ENCODE results near the gene OR2V1.
"Not testable (repeated sequence)": the region's sequence is repeated elsewhere in the genome, so short reads cannot be mapped to it uniquely, and the experiment has no call there.

The OR2V1 gene

GRCh38 chr5:181131514-181131913 is 545 bp upstream of the OR2V1 start:
- no peak for DNase-seq (ENCODE audit: low read depth in 2 of 3, low spot score in 1 of 3)

DNA sequence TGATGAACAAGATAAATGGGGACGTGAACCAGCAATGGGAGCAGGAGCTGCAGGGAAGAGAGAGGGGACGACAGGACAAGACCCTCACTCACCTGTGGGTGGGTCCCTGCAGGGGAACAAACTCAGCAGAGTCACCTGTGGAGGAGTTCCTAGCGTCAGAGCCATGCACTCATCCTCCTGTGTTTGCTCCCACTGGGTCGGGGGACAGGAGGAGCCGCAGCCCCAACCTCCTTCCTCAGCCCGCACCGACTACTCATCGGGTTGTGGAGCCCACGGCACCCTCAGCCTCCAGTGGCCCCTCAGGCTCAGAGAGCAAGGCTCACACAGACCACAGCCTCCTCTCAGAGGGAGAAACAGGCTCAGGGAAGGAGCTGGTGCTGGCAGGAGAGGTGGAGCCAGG is 888 bp downstream of the OR2V1 start:
- not testable (repeated sequence) for DNase-seq (ENCODE audit: low read depth in 2 of 3, low spot score in 1 of 3)

DNA sequence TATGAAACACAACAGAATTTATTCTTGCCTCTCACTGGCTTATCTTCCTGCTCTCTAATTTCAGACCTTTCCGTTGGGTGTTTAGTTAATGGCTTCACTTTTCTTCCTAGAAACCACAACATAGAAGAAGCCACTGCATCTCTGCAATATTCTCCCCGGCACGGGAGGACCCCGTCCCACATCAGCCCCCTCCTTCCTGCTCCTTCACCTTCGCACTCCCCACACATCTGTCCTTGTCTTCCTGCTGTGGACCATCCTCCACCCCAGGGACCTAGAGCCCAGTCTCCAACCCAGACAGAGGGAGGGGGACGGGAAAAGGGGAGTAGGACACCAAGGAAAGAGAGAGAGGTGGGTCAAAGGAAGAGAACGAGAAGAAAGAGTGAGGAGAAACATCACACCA is 1.4 kb downstream of the OR2V1 start:
- DNase-seq (ENCODE audit: low read depth in 2 of 3, low spot score in 1 of 3), result no peak

GRCh38 chr5:181127907-181128626 is 2.9 kb downstream of the OR2V1 start:
- no peak for DNase-seq (ENCODE audit: low read depth in 2 of 3, low spot score in 1 of 3)

DNA sequence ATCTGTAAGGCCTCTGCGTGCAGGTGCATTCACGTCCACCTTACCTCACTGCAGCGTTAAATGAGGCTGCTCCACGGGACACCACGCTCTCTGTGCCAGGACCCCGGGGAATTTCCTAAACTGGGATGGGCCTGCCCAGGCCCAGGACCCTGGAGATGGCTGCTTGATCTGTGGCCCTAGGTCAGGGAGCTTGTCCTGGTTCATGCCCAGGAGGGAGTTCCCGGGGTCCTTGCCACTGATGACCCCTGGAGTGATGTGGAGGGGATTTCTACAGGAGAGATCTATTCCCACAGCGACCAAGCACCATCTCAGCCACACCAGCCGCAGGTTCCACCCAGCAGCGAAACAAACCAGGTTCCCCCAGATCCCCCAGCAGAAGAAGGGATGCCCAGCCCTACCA is 3.5 kb downstream of the OR2V1 start:
- DNase-seq (ENCODE audit: low read depth in 2 of 3, low spot score in 1 of 3), result no peak

- DNase-seq (ENCODE audit: low read depth in 2 of 3, low spot score in 1 of 3), result no peak
These were observed 4.1 kb downstream of the OR2V1 start for GRCh38 chr5:181126841-181127240.

DNA sequence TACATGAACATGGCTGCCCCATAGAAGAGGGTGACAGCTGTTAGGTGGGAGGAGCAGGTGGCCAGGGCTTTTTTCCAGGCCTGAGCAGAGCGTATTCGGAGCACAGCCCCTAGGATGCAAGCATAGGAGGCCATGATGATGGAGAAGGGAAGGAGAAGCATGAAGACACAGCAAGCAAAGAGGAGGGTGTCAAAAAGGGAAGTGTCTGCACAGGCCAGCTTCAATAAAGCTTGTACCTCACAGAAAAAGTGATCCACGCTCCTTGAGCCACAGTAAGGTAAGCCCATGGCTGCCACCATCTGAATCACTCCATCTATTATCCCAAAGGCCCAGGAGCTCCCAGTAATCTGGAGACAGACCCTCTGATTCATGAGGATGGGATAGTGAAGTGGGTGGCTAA is 6.4 kb downstream of the OR2V1 start:
- no peak for DNase-seq (ENCODE audit: low read depth in 2 of 3, low spot score in 1 of 3)

DNA sequence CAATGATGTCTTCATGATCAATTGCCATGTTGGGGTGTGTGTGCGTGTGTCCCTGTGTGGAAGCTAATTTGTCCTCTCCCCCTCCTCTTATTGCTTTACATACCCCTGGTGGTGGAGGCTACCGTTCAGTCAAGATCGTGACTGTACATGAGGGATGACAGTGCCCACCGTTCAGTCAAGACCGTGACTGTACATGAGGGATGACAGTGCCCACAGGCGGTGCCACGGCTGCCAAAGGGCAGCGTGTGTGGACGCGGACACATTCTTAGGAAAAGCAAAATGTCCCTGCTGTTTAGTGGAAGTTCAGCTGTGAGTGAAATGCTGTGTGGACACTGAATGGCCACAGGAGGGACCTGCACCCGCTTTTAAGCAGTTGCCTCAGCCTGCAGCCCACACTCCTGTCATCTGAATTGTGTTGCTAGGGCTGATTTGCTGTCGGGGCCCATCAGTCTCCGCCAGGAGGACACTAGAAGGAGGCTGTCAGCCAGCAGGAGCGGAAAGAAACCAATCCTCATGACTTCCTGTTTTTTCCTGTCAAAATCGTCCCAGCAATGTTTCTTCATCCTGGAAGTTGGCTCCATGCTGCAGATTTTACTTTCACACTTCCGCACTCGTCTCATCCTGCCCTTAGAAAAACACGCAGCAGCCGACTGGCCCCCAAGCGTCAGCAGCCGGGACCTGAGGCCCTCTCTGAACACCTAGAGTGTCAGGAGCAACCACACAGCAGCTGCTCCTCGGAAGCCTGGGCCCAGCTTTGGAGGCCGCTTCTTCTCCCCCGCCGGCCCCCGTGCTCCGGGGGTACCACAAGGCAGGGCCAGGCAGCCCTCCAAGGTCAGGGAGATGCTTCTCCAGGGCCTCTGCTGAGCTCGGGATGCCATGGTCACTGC is 9.1 kb downstream of the OR2V1 start:
- DNase-seq (ENCODE audit: low read depth in 2 of 3, low spot score in 1 of 3), result no peak

GRCh38 chr5:181120761-181121160 is 10.2 kb downstream of the OR2V1 start:
- DNase-seq (ENCODE audit: low read depth in 2 of 3, low spot score in 1 of 3), result no peak

GRCh38 chr5:181120306-181120705 is 10.7 kb downstream of the OR2V1 start:
- no peak for DNase-seq (ENCODE audit: low read depth in 2 of 3, low spot score in 1 of 3)

DNA sequence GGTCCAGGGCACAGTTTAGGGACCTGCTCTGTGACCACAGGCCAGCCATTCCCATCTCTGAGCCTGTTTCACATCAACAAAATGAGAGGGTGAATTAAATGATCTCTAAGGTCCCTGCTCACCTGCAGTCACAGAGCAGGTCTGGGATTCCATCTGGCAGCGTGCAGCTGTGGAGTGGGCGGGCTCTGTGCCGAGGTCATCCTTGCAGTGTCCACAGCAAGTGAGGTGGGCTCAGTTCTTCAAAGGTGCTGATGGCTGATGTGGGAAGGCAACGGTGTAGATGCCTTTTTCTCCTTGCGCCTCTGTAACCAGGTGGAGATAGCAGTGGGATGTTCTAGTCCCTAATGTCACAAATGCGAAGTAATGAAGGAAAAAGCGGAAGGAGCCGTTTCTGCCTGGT is 11.9 kb downstream of the OR2V1 start:
- no peak for DNase-seq (ENCODE audit: low read depth in 2 of 3, low spot score in 1 of 3)

- DNase-seq (ENCODE audit: low read depth in 2 of 3, low spot score in 1 of 3), result no peak
These were observed 12.6 kb downstream of the OR2V1 start for GRCh38 chr5:181118369-181118768.

GRCh38 chr5:181114844-181115778 is 15.9 kb downstream of the OR2V1 start:
- no peak for DNase-seq (ENCODE audit: low read depth in 2 of 3, low spot score in 1 of 3)

DNA sequence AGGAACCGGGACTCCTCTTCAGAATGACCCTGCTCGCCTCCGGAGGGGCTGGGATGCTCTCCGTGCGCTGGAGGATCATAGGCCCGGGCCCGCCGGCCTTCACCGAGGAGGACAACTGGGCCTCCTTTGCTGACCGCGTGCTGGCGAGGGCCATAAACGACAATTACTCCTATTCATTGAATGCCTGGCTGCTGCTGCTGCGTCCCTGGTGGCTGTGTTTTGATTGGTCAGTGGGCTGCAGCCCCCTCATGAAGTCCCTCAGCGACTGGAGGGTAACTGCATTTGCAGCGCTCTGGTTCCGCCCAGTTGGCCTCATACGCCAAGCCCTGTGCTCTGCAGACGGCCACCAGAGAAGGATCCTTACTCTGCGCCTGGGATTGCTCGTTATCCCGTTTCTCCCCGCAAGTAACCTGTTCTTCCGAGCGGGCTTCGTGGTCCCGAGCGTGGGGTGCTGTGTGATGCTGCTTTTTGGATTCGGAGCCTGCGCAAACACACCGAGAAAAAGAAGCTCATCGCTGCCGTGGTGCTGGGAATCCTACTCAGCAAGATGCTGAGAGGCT is 16.6 kb downstream of the OR2V1 start:
- DNase-seq (ENCODE audit: low read depth in 2 of 3, low spot score in 1 of 3), result no peak

DNA sequence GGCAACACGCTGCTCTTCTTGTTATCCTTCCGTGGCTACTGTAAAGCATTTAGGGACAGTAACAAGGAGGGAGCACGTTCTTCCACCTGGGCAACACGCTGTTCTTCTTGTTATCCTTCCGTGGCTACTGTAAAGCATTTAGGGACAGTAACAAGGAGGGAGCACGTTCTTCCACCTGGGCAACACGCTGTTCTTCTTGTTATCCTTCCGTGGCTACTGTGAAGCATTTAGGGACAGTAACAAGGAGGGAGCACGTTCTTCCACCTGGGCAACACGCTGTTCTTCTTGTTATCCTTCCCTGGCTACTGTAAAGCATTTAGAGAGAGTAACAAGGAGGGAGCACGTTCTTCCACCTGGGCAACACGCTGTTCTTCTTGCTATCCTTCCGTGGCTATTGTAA is 17.4 kb downstream of the OR2V1 start:
- not testable (repeated sequence) for DNase-seq (ENCODE audit: low read depth in 2 of 3, low spot score in 1 of 3)

DNA sequence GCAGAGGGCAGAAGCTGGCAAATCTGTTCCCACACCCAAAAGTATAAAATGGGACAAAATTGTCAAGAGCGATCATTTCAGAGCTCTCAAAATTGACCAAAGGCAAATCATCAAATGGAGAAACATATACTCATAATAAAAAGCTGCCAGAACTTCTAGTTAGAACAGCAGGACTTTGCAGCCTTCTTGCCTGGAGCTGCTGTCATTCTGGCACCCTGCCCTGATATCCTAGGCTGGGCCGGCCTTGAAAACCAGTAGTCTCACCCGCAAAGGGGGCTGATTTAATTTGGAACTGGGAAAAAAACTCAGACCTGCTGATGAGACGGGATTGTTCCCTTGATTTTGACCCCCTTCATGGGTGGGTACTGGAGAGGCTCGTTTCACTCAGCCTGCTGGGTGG is 18.5 kb downstream of the OR2V1 start:
- no peak for DNase-seq (ENCODE audit: low read depth in 2 of 3, low spot score in 1 of 3)

DNA sequence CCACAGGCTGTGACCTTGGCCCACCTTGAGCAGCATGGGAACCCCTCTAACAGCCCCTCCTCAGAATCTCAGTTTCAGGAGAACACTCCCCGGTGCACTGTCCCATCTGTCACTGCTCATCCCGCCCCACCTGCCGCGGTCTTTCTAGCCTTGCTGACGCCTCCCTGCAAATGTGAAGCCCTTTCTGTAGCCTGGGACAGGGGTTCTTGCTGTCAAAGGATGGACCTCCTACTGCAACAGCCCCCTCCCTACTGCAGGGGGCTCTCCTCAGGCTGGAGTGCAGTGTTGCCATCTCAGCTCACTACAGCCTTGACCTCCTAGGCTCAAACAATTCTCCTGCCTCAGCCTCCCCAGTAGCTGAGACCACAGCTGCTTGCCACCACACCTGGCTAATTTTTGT is 20.0 kb downstream of the OR2V1 start:
- DNase-seq (ENCODE audit: low read depth in 2 of 3, low spot score in 1 of 3), result no peak

DNA sequence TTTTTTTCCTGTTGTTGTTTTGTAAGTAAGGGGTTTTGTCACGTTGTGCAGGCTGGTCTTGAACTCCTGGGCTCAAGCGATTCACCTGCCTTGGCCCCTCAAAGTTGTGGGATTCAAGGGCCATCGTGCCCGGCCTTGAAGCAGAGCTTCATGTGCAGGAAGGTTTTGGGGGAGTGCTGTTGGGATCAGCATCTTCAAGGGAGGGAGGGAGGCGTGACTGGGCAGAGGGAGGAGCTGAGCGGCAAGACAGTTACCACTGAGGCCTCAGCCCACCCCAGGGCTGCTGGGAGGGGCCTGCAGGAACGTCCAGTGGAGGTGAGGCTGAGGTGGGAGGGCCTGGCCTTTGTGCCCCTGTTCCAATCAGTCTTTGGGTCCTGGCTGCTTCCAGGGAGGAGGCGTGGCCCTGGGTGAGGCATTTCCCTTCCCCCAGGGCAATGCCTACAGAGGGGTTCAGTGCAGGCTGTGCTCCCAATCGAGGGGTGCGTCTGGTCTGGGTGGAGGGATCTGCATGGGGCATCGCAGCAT is 21.4 kb downstream of the OR2V1 start:
- no peak for DNase-seq (ENCODE audit: low read depth in 2 of 3, low spot score in 1 of 3)

- no peak for DNase-seq (ENCODE audit: low read depth in 2 of 3, low spot score in 1 of 3)
These were observed 22.3 kb downstream of the OR2V1 start for GRCh38 chr5:181108578-181109165.

DNA sequence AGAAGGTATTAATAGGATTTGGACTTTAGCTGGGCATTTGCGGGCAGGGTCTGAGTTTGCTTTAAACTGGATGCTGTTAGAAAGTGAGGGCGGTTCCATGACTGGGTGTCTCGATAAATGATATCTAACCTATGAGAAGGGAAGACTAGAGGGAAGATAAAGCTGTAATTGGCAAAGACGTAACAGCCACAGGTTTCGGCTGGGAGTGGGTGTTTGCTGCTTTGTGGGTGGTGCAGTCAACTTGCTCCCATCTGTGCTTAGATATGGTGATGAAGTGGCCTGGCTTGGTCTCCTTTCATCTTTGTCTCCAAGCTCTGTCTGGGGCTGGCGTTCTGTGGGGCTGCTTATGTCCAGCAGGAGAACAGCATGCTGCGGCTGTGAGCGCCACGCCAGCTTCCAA is 23.3 kb downstream of the OR2V1 start:
- DNase-seq (ENCODE audit: low read depth in 2 of 3, low spot score in 1 of 3), result no peak

All from stimulated activated CD4-positive, alpha-beta T cell treated with anti-CD3 and anti-CD28 coated beads, Interleukin-12 subunit alpha, Interleukin-12 subunit beta, amount 100 ng/mL, for 48 hours (primary cell).